Hematopoietic multipotent progenitor cell treated with erythropoietin and hydrocortisone succinate and interleukin-3 and kit ligand, for 6 days (in vitro differentiated cells): ENCODE measurements around the gene BRICD5.
A peak's percentile ranks its signal among the peaks of the same experiment; 100 is the strongest.

ENCODE experiments used
- DNase-seq: peaks from one replicate; pipeline ENCODE4 v3.0.0-alpha.2; 2015

BRICD5 gene

GRCh38 chr16:2196981-2197511, 13.6 kb downstream of the BRICD5 start:
- no peak for DNase-seq

- peak; percentile 55 for DNase-seq
Observed at GRCh38 chr16:2196162-2196980, 14.3 kb downstream of the BRICD5 start, which contains the start of gene CASKIN1. Gene CASKIN1, minus strand, starts transcription at chr16:2196605. Its CDS starts 173 bp downstream, at chr16:2196432.

GRCh38 chr16:2195322-2196161, 15.1 kb downstream of the BRICD5 start:
- DNase-seq: no peak

GRCh38 chr16:2194852-2195321, 15.8 kb downstream of the BRICD5 start:
- peak; percentile 79 for DNase-seq

- peak; percentile 65 for DNase-seq
Observed at GRCh38 chr16:2194166-2194834, 16.4 kb downstream of the BRICD5 start.

GRCh38 chr16:2191446-2191706, 19.3 kb downstream of the BRICD5 start:
- no peak for DNase-seq

GRCh38 chr16:2190659-2191445, 19.8 kb downstream of the BRICD5 start:
- no peak for DNase-seq

GRCh38 chr16:2190002-2190658, 20.5 kb downstream of the BRICD5 start:
- no peak for DNase-seq

- DNase-seq: no peak
Observed at GRCh38 chr16:2189252-2189893, 21.3 kb downstream of the BRICD5 start.

GRCh38 chr16:2188395-2188794, 22.3 kb downstream of the BRICD5 start:
- DNase-seq: no peak

GRCh38 chr16:2187212-2187611, 23.5 kb downstream of the BRICD5 start:
- DNase-seq: no peak

GRCh38 chr16:2186505-2186904, 24.2 kb downstream of the BRICD5 start:
- no peak for DNase-seq

- no peak for DNase-seq
Observed at GRCh38 chr16:2186064-2186463, 24.6 kb downstream of the BRICD5 start.

- no peak for DNase-seq
Observed at GRCh38 chr16:2184962-2185361, 25.7 kb downstream of the BRICD5 start.

GRCh38 chr16:2184346-2184745, 26.3 kb downstream of the BRICD5 start:
- no peak for DNase-seq

GRCh38 chr16:2183671-2184070, 27.0 kb downstream of the BRICD5 start:
- no peak for DNase-seq

- DNase-seq: no peak
Observed at GRCh38 chr16:2181952-2182351, 28.7 kb downstream of the BRICD5 start.

GRCh38 chr16:2180962-2181923, 29.4 kb downstream of the BRICD5 start:
- DNase-seq: no peak

GRCh38 chr16:2180461-2180860, 30.2 kb downstream of the BRICD5 start:
- DNase-seq: no peak

- DNase-seq: no peak
Observed at GRCh38 chr16:2179576-2179975, 31.1 kb downstream of the BRICD5 start.
